ENCODE measurements around the gene TTC7B.

DNA sequence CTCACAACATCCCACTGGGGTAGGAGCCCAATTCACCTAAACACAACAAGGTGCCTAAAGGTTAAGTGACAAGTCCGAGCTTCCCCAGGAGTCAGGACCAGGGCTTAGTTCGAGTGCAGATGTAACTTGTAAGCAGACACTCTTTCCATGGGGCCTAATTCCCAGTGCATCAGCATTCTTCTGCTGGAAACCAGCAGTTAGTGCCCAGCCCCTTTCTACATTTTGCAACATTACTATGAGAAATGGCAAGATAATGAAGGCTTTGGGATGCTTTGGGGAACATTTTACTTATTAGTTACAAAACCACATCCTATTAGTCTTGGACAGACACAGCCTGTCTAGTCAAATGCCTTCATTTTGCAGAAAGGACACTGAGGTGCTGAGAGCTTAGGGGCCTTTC lies 239.6 kb downstream of the TTC7B start:
- TF ChIP-seq, protein P1, sequence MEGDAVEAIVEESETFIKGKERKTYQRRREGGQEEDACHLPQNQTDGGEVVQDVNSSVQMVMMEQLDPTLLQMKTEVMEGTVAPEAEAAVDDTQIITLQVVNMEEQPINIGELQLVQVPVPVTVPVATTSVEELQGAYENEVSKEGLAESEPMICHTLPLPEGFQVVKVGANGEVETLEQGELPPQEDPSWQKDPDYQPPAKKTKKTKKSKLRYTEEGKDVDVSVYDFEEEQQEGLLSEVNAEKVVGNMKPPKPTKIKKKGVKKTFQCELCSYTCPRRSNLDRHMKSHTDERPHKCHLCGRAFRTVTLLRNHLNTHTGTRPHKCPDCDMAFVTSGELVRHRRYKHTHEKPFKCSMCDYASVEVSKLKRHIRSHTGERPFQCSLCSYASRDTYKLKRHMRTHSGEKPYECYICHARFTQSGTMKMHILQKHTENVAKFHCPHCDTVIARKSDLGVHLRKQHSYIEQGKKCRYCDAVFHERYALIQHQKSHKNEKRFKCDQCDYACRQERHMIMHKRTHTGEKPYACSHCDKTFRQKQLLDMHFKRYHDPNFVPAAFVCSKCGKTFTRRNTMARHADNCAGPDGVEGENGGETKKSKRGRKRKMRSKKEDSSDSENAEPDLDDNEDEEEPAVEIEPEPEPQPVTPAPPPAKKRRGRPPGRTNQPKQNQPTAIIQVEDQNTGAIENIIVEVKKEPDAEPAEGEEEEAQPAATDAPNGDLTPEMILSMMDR (conservative IDR thresholded peaks at IDR 0.05): no peak
- TF ChIP-seq ZFX (IDR thresholded peaks at IDR 0.05): no peak

Data from C4-2B (cell line).